Stimulated activated effector memory CD8-positive, alpha-beta T cell treated with anti-CD3 and anti-CD28 coated beads, Interleukin-12 subunit alpha, Interleukin-12 subunit beta, amount 100 ng/mL, for 72 hours (primary cell): ENCODE data around the gene AUTS2.
A peak's percentile ranks its signal among the peaks of the same experiment; 100 is the strongest.

Source experiments
- ATAC-seq: fragments of 150-1000 bp; cut with Tn5 transposase; 2 replicates; pipeline ENCODE4 v1.10.0; 2021
- DNase-seq, 2 donors: peaks; one replicate each; pipeline ENCODE4 v3.0.0; 2021 to 2022; ENCODE audit warnings: low spot score in 2 of 2
- H3K27ac Mint-ChIP-seq: one replicate; pipeline ENCODE4 v1.8.0; 2022; ENCODE audit warnings: mild to moderate bottlenecking, mixed read lengths
- H3K36me3 Mint-ChIP-seq: one replicate; pipeline ENCODE4 v1.8.0; 2022; ENCODE audit warnings: mild to moderate bottlenecking, mixed read lengths
- H3K4me1 Mint-ChIP-seq: one replicate; pipeline ENCODE4 v1.8.0; 2022; ENCODE audit warnings: mixed read lengths
- H3K4me3 Mint-ChIP-seq: one replicate; pipeline ENCODE4 v1.8.0; 2022; ENCODE audit warnings: mild to moderate bottlenecking, mixed read lengths
- H3K9me3 Mint-ChIP-seq: one replicate; pipeline ENCODE4 v1.8.0; 2022; ENCODE audit warnings: mixed read lengths

The AUTS2 gene

DNA sequence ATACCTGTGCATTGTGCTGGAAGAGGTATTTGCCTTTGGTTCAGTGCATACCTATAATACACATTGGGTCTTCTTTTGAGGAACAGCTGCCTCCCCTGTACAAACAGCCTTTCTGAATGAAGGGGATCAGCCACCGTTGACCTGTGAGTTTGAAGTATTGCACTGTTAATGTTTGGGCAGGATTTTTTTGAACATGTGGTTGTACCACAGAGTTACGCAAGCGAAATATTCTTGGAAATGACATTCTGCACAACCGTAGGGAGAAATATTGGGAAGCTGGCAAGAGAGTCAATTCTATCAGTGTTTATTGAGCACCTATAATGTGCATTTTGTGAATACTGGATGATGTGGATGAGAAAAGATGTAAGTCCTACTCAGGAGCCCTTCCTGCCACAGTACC is 270.6 kb downstream of the AUTS2 start:
- H3K4me3 Mint-ChIP-seq: no peak overlapping the region
- no peaks in the 10 kb centered on the region for H3K9me3 Mint-ChIP-seq
- ATAC-seq (no peak), DNase-seq (no peak)
- no peaks in the 10 kb centered on the region for H3K4me1 Mint-ChIP-seq
- H3K36me3 Mint-ChIP-seq: no peaks in the 10 kb centered on the region
- H3K27ac Mint-ChIP-seq: no peak overlapping the region

DNA sequence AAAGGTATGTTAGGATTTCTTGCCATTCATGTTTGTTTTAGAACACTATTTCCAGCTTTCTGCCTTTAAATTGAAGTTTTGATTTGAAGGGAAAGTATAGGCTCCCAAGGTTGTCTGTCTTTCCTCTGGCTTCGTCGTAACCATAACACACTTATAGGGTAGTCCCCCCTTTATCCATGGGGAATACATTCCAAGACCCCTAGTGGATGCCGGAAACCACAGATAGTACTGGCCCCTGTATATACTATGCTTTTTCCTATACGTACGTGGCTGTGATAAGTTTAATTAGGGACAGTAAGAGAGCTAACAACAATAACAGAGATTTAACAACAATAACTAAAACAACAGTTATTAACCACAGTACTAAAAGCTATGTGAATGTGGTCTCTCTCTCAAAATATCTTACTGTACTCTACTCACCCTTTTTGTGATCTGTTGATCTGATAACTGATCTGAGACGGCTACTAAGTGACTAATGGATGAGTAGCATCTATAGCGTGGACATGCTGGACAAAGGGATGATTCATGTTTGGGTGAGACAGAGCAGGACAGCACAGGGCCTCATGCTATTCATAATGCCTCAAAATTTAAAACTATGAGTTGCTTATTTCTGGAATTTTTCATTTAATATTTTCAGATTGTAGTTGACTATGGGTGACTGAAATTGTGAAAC is 273.1 kb downstream of the AUTS2 start:
- no peaks in the 10 kb centered on the region for H3K36me3 Mint-ChIP-seq
- H3K4me1 Mint-ChIP-seq: no peaks in the 10 kb centered on the region
- ATAC-seq (peak; percentile 34), DNase-seq (no peak)
- H3K27ac Mint-ChIP-seq: no peak overlapping the region
- no peak overlapping the region for H3K4me3 Mint-ChIP-seq
- no peaks in the 10 kb centered on the region for H3K9me3 Mint-ChIP-seq

DNA sequence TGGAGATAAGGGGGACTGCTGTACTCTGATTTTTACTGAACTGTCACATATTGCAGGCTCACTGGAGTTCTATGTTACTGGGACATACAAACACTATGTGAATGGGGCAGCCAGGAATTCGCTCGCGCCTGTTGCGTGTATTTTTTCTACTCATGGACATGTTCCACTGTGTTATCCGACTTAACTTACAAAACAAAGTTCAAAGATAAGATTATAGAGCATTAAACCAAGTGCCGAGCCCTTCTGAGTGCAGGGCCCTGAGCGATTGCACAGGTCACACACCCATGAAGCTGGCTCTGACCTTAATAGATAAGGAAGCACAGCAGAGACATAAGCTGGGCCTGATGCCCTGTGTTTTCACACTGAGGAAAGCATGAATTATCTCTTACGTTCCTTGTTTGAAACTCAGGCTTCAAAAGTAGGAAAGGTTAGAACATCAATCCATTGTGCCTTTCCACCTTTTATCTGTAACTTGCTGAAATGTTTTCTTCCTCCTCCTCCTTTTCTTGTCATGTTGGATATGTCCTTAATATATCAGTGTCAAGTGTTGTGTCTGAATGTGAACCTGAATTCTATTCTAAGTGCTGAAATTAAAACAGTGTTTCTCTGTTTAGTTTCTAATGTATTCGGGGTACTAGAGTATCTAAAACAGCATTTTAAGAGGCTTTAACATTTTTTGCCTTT is 273.8 kb downstream of the AUTS2 start:
- no peaks in the 10 kb centered on the region for H3K36me3 Mint-ChIP-seq
- H3K4me1 Mint-ChIP-seq: no peaks in the 10 kb centered on the region
- H3K9me3 Mint-ChIP-seq: no peaks in the 10 kb centered on the region
- H3K4me3 Mint-ChIP-seq: no peak overlapping the region
- DNase-seq (no peak), ATAC-seq (no peak)
- H3K27ac Mint-ChIP-seq: no peak overlapping the region

DNA sequence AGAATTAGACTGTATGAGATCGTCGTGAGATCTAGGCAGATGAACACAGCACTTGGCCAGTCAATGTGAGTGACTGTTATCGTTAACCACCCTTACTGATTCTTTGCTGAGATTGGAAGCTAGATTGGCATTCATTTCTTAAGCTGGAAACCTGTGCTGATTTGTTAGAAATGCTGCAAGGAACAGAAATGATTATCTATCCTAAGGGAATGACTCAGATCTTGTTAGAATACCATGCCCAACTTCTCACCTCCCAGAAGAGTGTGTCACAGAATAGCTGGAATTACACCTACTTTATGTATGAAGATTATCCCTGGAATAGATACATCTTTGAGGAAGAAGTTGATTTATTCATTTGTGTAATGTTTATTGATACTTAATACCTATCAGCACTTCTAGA is 275.2 kb downstream of the AUTS2 start:
- Mint-ChIP-seq H3K9me3 (no peaks in the 10 kb centered on the region), H3K4me3 (no peak overlapping the region), H3K4me1 (no peaks in the 10 kb centered on the region), H3K36me3 (no peaks in the 10 kb centered on the region), H3K27ac (no peak overlapping the region)
- no peak for ATAC-seq
- DNase-seq: no peak

DNA sequence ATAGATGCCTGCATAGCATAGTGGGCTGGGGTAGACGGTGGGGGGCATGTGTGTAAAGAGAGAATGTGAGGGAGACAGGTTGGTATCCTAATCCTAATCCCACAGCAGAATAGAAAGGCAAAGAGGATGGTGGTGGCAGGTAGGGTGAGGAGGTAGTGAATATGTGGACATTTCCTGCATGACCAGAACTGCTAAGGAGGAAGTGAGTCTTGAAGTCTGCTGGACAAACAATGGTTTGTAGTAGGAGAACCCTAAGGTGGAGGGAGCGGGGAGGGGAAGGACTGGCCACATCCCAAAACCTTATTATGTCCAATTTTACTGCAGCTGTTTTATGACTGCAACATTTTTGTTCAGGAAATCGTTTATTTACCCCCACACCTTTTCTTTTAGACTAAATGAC is 279.7 kb downstream of the AUTS2 start:
- no peak overlapping the region for H3K4me3 Mint-ChIP-seq
- no peaks in the 10 kb centered on the region for H3K36me3 Mint-ChIP-seq
- DNase-seq (no peak), ATAC-seq (no peak)
- no peak overlapping the region for H3K27ac Mint-ChIP-seq
- H3K9me3 Mint-ChIP-seq: no peaks in the 10 kb centered on the region
- no peaks in the 10 kb centered on the region for H3K4me1 Mint-ChIP-seq

DNA sequence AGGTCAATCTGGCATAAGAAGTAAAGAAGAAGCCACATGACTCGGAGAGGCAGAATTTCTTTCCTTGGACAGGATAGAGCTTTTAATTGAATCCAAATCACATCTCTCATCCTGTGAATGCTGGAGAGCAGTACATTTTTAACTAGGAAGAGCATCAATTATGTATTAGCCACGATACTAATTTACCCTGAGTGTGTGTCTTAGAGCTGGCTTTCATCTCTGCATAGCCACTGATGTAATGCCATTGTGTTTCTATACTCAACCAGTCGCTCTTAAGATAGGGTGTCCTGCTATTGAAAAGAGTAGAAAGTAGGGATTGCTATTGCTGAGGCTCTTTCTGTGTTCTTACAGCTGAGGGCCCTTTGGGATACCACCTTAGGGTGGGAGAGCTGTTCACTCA is 280.3 kb downstream of the AUTS2 start:
- ATAC-seq: no peak
- Mint-ChIP-seq H3K36me3 (no peaks in the 10 kb centered on the region), H3K4me3 (no peak overlapping the region), H3K9me3 (no peaks in the 10 kb centered on the region), H3K27ac (no peak overlapping the region), H3K4me1 (no peaks in the 10 kb centered on the region)
- no peak for DNase-seq

DNA sequence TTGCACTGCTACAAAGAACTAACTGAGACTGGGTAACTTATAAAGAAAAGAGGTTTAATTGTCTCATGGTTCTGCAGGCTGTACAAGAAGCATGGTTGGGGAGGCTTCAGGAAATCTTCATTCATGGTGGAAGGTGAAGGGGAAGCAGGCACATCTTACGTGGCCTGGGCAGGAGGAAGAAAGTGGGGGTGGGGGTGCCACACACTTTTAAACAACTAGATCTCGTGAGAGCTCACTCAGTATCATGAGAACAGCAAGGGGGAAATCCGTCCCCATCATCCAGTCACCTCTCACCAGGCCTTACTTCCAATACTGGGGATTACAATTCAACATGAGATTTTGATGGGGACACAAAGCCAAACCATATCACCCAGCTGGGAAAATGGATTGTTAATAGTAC is 281.7 kb downstream of the AUTS2 start:
- Mint-ChIP-seq H3K4me1 (no peaks in the 10 kb centered on the region), H3K27ac (no peak overlapping the region), H3K36me3 (no peaks in the 10 kb centered on the region), H3K9me3 (no peaks in the 10 kb centered on the region), H3K4me3 (no peak overlapping the region)
- no peak for ATAC-seq
- DNase-seq: no peak

DNA sequence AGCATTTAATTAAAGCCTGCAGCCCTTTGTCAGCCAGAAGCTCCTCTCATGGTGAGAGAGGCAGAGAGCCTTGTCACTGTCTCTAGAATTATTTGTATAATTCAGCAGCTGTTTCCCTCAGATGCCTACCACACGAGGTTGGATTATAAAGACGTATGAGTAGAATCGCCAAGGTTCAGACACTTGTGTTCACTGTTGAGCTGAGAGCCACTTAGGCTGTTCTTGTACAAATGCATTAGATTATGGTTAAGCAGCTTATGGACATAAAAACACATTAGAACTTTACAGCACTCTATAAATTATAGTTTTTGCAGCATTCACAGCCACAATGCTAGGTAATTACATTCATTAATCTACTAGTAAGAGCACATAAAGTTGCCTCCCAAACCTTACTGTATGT is 282.6 kb downstream of the AUTS2 start:
- Mint-ChIP-seq H3K27ac (no peak overlapping the region), H3K4me3 (no peak overlapping the region), H3K4me1 (no peaks in the 10 kb centered on the region), H3K9me3 (no peaks in the 10 kb centered on the region), H3K36me3 (no peaks in the 10 kb centered on the region)
- ATAC-seq: no peak
- no peak for DNase-seq

DNA sequence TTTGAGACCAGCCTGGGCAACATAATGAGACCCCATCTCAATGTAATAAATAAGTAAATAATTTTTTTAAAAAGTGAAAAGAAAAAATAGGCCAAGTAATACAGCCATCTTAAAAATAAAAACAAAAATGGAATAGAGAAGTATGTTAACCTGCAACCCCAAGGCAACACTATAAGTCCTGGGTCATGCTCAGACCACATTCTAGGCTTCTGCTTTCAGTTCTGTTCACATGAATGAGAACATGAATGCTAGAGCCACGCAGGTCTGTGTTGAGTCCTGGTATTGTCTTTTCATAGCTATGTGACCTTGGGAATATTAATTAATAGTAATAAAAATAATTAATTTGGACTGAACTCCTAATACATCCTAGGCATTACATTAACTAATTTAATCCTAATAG is 284.0 kb downstream of the AUTS2 start:
- no peak for ATAC-seq
- H3K27ac Mint-ChIP-seq: no peak overlapping the region
- DNase-seq: no peak
- no peak overlapping the region for H3K4me3 Mint-ChIP-seq
- no peaks in the 10 kb centered on the region for H3K36me3 Mint-ChIP-seq
- no peaks in the 10 kb centered on the region for H3K9me3 Mint-ChIP-seq
- no peaks in the 10 kb centered on the region for H3K4me1 Mint-ChIP-seq

DNA sequence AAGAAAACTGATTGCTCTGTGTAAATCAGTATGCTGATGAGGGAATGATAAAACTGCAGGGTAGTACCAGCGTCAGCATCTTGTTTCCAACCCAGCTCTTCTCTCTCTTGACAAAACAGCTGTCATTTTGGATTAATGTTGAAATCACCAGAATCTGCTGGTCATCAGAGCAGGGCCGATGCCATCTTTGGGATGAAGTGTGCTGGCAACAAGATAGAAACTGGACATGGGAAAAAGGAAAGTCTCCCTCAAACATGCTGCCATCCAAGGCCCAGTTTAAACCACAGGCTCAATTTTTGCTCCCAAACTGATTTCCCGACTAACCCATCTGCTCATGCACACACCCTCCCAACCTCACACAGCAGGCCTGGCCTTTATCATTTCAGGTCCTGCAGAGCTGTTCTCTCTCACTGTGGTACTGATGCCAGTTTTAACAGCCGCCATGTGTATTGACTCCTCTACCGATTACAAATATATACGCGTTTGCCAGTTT is 285.2 kb downstream of the AUTS2 start:
- no peak overlapping the region for H3K4me3 Mint-ChIP-seq
- no peaks in the 10 kb centered on the region for H3K36me3 Mint-ChIP-seq
- H3K27ac Mint-ChIP-seq: no peak overlapping the region
- DNase-seq (no peak), ATAC-seq (no peak)
- no peaks in the 10 kb centered on the region for H3K9me3 Mint-ChIP-seq
- no peaks in the 10 kb centered on the region for H3K4me1 Mint-ChIP-seq

DNA sequence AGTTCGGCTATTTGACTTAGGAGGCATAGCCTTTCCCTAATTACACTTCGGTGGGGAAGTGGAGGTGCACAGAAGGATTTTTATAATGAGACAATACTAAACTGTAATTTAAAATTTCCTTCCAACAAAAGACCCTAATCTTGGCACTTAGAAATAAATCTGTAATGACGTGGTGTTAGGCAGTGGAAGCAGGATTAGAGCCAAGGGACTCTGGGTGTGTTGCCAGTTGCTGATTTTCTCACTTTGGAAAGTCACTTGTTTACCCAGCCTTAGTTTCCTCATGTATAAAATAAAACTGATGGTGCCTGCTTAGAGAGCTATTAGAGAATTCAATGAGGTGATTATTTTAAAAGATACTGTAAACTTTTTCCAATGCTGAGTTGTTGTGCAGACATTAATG is 287.2 kb downstream of the AUTS2 start:
- Mint-ChIP-seq H3K9me3 (no peaks in the 10 kb centered on the region), H3K4me1 (no peaks in the 10 kb centered on the region), H3K36me3 (no peaks in the 10 kb centered on the region), H3K27ac (no peak overlapping the region), H3K4me3 (no peak overlapping the region)
- no peak for DNase-seq
- no peak for ATAC-seq

DNA sequence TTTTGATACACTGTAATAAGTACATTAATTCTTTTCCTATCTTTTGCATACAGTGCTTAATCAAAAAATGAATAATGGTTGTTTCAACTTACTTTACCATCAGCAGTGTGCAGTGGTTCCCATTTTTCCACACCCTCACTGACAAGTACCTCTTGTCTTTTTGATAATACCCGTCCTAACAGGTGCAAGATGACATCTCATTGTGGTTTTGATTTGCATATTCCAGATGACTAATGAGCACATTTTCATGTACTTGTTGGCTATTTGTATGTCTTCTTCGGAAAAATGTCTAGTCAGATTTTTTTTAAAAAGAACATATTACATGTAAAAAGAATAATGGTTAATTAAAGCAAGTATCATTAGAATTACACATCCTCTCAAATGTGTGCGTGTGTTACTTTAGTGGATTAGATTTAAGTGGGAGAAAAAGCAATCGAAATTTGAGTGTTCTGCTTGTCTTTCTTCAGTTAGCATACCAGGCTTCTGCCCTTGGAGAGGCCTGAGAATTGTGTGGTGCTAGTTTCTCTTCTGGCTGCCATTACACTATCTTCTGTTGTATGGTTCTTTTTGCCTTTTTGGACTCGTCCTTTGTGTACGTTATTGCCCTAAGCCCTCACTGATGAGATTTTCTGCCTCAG is 291.2 kb downstream of the AUTS2 start:
- H3K4me1 Mint-ChIP-seq: no peaks in the 10 kb centered on the region
- ATAC-seq: no peak
- no peak for DNase-seq
- no peaks in the 10 kb centered on the region for H3K36me3 Mint-ChIP-seq
- H3K4me3 Mint-ChIP-seq: no peak overlapping the region
- no peak overlapping the region for H3K27ac Mint-ChIP-seq
- no peaks in the 10 kb centered on the region for H3K9me3 Mint-ChIP-seq

DNA sequence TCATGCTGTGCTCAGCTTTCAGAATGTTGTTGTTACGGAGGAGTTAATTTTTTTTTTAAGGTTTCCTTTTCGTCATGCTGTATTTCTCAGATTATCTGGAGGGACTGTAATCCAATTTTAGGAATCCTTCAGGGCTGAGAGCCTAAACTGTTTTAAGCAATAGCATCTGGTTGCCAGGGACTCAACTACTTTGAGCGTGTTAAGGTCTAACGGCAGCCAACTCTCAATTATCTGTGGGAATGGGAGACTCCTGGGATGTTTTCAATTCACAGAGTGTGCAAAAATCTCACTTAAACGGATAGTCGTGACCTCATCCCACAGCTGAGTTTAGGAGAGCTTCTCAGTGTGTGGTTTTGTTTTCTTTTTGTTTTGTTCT is 291.7 kb downstream of the AUTS2 start:
- no peak overlapping the region for H3K27ac Mint-ChIP-seq
- no peaks in the 10 kb centered on the region for H3K9me3 Mint-ChIP-seq
- H3K4me1 Mint-ChIP-seq: no peaks in the 10 kb centered on the region
- no peak for ATAC-seq
- H3K4me3 Mint-ChIP-seq: no peak overlapping the region
- H3K36me3 Mint-ChIP-seq: no peaks in the 10 kb centered on the region
- no peak for DNase-seq

DNA sequence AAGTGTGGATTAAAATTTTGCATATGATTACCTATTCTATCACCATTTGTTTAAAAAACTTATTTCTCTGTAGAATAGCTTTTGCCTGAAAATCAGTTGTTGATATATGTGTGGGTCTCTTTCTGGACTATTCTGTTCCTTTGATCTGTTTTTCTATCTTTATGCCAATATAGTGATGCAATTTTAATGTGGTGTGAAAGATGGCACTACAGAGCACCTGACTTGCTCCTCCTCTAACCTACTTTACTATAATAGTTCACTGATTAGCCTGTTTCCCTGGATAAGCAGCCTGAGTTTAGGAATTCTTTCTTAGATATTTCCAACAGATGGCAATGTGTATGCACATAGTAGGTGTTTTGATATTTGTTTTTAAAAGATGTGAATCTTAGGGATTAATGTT is 294.5 kb downstream of the AUTS2 start:
- Mint-ChIP-seq H3K4me1 (no peaks in the 10 kb centered on the region), H3K4me3 (no peak overlapping the region), H3K9me3 (no peaks in the 10 kb centered on the region), H3K27ac (no peak overlapping the region), H3K36me3 (no peaks in the 10 kb centered on the region)
- DNase-seq (no peak), ATAC-seq (no peak)

DNA sequence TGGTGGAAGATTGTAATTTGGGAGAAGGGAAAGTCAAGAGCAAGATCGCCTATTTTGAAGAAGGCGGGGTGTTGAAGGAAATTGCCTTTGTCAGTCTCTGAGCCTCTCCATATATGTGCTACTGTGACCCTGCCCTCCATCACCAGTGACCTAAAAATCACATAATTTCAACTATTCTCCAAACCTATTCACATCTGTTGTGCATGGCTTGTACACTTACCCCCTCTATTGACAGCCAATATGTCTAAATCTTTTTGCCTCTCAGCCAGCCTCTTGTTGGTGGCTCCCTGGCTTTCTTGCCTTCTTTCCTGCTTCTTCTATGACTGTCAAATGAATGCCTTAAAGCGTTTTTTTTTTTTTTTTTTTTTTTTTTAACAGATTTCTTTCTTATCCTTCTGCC is 295.6 kb downstream of the AUTS2 start:
- Mint-ChIP-seq H3K36me3 (no peaks in the 10 kb centered on the region), H3K4me1 (no peaks in the 10 kb centered on the region), H3K27ac (no peak overlapping the region), H3K9me3 (no peaks in the 10 kb centered on the region), H3K4me3 (no peak overlapping the region)
- DNase-seq: no peak
- no peak for ATAC-seq

DNA sequence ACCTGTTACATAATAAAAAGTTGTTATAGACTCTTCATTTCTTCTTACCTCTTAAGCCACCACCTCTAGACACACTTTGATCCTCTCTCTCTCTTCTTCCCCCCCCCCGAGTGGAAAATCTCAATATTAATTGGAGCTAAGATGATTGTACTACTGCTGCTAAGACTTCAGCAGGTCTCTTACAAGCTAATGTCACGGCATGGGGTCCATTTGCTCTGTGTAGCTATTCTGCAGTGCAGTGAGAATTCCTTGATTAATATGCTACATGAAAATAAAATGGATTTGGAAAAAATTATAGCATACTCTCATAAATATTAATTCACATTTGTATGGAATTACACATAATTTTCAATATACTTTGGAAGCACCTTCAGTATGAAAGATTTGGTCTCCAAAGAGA is 297.2 kb downstream of the AUTS2 start:
- no peaks in the 10 kb centered on the region for H3K9me3 Mint-ChIP-seq
- no peak for DNase-seq
- H3K36me3 Mint-ChIP-seq: no peaks in the 10 kb centered on the region
- no peak for ATAC-seq
- no peaks in the 10 kb centered on the region for H3K4me1 Mint-ChIP-seq
- H3K27ac Mint-ChIP-seq: no peak overlapping the region
- no peak overlapping the region for H3K4me3 Mint-ChIP-seq
